A549 treated with Mapracorat at 1 μM for 4 hours (cell line): ENCODE results near the gene ITPKC. TPM values are rescaled to one million over a fixed set of nuclear protein-coding genes. Genes with fewer than 3 reads are reported as not detected.

Source experiments
- total RNA-seq: library from RNA; stranded (reverse); fragments of 200-300 nt; extraction: Qiagen RNA extraction; gene quantifications from 5 replicates; pipeline ENCODE4 v1.2.3, GENCODE V29; 2022

Gene ITPKC
- 28.1 to 38.0 TPM (median 35.6 TPM) in 5 replicates for total RNA-seq

DNA sequence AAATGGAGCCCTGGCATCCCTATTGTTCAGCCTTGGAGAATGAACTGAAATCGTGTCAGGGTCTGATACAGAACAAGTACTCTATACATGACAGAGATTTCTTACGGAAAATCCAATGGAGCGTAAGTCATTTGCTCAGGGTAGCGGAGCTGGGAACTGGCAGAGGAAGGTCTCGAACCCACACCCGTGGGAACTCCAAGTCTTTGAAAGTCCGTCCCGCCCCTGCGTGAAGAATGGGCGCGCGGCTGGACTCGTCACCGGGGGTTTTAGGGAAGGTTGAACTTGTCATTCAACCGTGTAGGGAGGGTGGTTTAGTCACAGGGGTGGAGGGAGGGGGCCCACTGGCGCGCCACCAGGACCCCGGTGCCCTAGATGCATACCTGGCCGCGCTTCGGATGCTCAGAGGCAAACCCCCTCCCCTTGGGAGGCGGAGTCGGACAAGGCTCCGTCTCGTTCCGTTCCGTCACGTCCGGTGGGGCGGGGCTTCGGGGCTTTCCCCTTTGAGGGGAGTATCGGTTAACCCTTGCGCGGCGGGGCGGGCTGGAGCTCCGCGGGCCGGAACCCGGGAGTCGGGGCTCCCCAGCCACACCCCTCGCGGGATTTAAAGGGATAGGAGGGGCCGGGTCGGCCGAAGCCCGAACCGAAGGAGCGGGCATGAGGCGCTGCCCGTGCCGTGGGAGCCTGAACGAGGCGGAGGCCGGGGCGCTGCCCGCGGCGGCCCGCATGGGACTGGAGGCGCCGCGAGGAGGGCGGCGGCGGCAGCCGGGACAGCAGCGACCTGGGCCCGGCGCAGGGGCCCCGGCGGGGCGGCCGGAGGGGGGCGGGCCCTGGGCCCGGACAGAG lies at the start of gene ITPKC, which contains the start of gene COQ8B:
Gene ITPKC, plus strand, starts transcription at position 631 of the 843 bp plus-strand sequence. Its CDS starts 24 bp downstream, at position 655.
Gene COQ8B, minus strand, starts transcription at position 405 of the 843 bp plus-strand sequence. CDS start 2,254 bp downstream, outside the sequence.

DNA sequence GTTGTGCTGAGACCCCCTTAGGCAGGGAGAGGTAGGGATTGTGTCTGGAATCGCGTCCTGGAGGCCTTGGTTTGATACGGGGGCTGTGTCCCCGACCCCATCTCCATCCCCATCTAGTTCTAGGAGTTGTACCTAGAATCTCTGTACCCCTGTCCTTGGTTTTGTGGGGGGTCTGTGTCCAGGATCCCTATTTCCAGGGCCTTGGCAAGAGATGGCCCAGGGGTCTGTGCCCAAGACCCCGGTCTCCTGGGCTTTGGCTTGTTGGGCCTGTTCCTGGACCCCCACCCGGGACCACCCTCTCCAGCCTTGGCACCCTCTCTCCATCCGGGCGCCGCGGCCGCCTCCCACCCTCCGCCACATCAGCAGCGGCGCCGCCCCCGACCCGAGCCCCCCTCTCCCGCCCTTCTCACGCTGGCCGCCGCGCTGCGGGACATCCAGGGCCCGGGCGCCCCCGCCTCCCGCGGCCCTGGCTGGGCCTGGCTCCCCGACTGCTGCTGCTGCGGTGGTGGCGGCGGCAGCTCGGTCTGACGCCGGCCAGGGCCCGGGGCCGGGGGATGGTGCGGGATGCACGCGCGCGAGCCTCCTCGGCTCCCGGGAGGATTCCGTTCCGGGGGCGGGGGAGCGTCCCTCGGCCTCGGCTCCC lies 26.7 kb upstream of the ITPKC start, which contains the start of gene NUMBL:
Gene NUMBL, minus strand, starts transcription at position 602 of the 643 bp plus-strand sequence. Its CDS starts 168 bp downstream, at position 434.

DNA sequence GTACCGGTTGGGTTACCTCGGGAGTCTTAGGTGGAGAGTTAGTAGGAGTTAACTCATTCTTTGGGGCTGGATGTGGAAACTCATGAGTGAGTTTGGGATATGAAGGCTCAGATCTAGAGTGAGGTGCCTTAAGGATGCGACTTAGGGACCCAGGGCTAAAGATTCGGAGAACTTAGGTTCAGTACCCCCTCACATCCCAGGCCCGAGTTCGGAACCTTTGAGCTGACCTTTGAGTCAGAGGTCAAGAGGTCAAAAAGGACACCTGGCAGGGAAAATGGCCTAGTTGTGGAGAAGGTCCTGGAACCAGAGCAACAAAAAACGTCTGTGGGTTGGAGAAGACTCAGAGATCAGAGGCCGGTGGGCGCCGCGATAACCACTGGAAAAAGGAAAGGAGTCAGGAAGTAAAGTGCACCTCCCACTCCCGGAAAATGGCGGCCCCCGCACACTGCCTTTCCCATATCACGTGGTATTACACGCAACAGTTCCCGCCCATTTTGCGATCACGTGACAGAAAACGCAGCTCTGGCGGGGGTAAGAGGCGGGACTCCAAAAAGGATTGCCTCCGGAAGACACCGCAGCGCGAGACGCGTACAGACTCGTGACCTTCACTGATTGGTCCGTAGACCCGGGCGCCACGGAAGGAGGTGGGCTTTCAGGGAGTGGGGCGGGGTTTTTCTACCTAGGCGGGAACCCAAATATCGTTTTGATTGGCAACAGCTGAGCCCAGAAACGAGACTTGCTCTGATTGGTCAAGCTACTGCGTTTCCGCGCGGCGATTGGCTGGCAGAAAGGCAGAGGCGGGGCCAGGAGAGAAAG lies 33.4 kb downstream of the ITPKC start, which contains the start of gene ACTMAP:
Gene ACTMAP, minus strand, starts transcription at position 420 of the 816 bp plus-strand sequence. CDS start 674 bp downstream, outside the sequence.

DNA sequence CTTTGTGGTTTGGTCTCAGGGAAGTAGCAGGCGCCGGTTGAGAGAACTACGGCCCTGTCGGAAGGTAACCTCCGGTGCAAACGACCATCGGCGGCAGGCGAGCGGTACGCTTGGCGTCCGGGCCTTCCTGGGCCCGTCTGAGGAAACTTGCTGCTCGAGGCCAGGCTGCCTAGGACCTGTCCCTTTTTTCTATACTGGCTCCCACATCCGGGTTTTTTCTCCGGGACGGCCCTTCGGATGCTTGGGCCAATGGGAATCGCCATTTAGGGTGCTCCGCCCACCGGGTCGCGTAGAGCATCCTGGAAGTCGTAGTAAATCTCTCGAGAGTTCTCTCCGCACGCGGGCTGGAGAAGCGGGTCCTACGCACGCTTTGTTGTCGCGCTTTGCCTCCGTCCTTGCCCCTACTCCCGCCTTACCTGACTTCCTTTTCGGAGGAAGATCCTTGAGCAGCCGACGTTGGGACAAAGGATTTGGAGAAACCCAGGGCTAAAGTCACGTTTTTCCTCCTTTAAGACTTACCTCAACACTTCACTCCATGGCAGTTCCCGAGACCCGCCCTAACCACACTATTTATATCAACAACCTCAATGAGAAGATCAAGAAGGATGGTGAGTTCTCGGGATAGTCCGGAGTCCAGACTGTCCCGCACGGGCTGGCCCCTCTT lies 34.1 kb downstream of the ITPKC start, which contains the start of gene SNRPA:
Gene SNRPA, plus strand, starts transcription at position 330 of the 664 bp plus-strand sequence. Its CDS starts 206 bp downstream, at position 536.

DNA sequence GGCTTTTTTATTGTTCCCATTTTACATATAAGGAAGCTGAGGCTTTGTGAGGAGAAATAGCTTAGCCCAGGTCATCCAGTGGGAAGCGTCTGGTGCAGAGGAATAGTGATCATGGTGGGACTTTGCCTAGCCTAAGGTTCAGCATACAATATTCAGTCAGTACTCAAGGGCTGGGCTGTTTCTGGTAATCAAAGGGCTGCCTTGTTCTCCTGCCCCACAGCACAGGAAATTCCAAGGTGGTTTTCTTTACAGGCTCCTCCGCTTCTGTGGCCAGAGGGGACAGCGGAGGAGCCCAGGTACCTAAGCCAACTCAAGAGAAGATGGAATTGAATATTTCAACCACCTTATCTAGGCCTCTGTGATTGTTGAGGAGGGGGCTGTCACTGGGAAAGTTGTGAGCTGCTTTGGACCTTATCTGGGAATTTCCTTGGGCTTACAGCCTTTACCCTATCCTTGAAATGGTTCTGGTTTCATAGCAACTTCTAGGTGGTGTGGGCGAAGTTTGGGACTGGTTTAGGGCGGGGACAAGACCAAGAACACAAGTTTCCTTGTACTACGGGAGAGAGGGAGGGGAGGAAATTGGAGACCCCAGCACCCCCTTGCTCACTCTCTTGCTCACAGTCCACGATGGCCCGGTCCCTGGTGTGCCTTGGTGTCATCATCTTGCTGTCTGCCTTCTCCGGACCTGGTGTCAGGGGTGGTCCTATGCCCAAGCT lies 58.2 kb downstream of the ITPKC start, which contains the start of gene MIA:
Gene MIA, plus strand, starts transcription at position 606 of the 716 bp plus-strand sequence. Its CDS starts 22 bp downstream, at position 628.

DNA sequence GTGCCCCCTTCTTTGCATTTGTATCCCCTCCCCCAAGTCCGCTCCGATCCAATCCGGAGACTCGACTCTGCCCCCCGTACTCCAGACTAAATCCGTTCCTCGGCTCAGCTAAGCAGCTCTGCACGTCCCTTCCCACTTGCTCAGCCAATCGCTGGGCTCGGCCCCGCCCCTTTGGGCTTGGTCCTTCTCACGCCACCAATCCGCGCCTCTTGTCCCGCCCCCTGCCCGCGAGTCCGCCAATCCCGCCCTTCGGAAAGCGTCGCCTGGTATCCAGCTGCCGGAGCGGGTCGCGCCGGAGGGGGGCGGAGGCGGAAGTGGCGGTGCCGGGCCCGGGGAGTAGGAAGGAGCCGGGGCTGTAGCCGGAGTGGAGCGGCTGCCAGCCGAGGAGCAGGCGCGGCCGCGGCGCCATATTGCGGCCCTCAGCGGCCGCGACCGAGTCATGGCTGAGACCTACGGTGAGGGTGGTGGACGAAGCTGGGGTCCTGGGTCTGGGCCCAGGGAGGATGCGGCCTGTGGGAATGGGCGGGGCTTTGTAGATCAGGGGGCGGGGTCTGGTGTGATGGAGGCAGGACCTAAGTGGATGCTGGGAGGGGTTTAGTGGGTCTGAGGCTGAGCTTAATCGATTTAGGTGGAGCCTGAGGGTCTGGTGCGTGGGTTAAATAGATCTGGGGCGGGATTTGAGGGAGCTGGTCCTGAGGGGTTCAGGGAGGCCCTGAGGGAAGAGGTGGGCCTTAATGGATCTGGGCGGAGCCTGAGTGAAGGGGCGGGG lies 61.2 kb downstream of the ITPKC start, which contains the start of gene RAB4B:
Gene RAB4B, plus strand, starts transcription at position 311 of the 769 bp plus-strand sequence. Its CDS starts 129 bp downstream, at position 440.

Other genes with a start within 250 kb of the ITPKC start
- gene SHKBP1, start 140.2 kb upstream of the ITPKC start, total RNA-seq: 100 to 141 TPM (median 132 TPM) in 5 replicates
- 34.0 to 57.1 TPM (median 54.1 TPM) in 5 replicates for gene LTBP4, start 115.7 kb upstream of the ITPKC start, total RNA-seq
- gene NUMBL, start 26.5 kb upstream of the ITPKC start, total RNA-seq: 52.9 to 83.0 TPM (median 79.0 TPM) in 5 replicates
- 70.0 to 99.8 TPM (median 92.0 TPM) in 5 replicates for gene COQ8B, start 226 bp upstream of the ITPKC start, total RNA-seq
- gene ACTMAP, start 33.4 kb downstream of the ITPKC start, total RNA-seq: 15.8 to 20.1 TPM (median 19.3 TPM) in 5 replicates
- gene SNRPA, start 34.1 kb downstream of the ITPKC start, total RNA-seq: 146 to 186 TPM (median 157 TPM) in 5 replicates
- not detected in 5 replicates for gene MIA, start 58.4 kb downstream of the ITPKC start, total RNA-seq
- gene RAB4B, start 61.1 kb downstream of the ITPKC start, total RNA-seq: 14.1 to 20.4 TPM (median 18.9 TPM) in 5 replicates
- 75.4 to 103 TPM (median 94.6 TPM) in 5 replicates for gene EGLN2, start 82.1 kb downstream of the ITPKC start, total RNA-seq
- gene CYP2A6, start 133.3 kb downstream of the ITPKC start, total RNA-seq: not detected in 5 replicates
- gene CYP2A7, start 165.1 kb downstream of the ITPKC start, total RNA-seq: not detected in 5 replicates